ENCODE results near the gene SNX5. TPM values are rescaled to one million over a fixed set of nuclear protein-coding genes. Genes with fewer than 3 reads are reported as not detected.
A peak's percentile ranks its signal among the peaks of the same experiment; 100 is the strongest.

SNX5 gene
- total RNA-seq, 1 donor from 2014 or later: 82.5 TPM

DNA sequence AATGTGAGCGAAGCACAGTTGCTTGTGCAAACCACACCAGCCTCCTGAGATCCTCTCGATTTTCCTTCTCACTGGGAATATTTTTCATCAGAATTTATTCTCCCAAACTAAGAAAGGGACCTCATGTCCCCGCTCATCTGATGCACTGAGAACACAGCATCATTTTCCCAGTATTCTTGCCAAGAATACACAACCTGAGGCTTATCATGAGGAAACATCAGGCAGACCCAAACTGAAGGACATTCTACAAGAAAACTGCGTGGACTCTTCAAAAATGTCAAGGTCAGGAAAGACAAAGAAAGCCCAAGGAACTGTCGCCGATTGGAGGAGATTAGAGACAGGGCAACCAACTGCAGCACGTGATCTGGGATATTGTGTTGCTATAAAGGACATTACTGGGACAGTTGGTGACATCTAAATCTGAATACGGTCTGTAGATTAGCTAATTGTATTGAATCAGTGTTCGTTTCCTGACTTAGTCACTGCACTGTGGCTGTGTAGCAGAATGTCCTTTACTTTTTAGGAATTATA, 72.3 kb downstream of the SNX5 start:
- Mint-ChIP-seq H3K9me3 (ENCODE audit: low read depth) (peaks cover 10% of the 10 kb centered on the region), H3K36me3 (ENCODE audit: low read depth) (peaks cover 3% of the 10 kb centered on the region), H3K4me3 (ENCODE audit: unreplicated experiment) (peak overlapping the region; percentile 57), H3K27me3 (ENCODE audit: low read depth) (no peaks in the 10 kb centered on the region), H3K4me1 (ENCODE audit: low read depth) (peaks cover 42% of the 10 kb centered on the region), H3K27ac (ENCODE audit: unreplicated experiment) (peak overlapping the region; percentile 75)
- DNase-seq (ENCODE audit: low spot score): no peak
- TF ChIP-seq, protein P1, sequence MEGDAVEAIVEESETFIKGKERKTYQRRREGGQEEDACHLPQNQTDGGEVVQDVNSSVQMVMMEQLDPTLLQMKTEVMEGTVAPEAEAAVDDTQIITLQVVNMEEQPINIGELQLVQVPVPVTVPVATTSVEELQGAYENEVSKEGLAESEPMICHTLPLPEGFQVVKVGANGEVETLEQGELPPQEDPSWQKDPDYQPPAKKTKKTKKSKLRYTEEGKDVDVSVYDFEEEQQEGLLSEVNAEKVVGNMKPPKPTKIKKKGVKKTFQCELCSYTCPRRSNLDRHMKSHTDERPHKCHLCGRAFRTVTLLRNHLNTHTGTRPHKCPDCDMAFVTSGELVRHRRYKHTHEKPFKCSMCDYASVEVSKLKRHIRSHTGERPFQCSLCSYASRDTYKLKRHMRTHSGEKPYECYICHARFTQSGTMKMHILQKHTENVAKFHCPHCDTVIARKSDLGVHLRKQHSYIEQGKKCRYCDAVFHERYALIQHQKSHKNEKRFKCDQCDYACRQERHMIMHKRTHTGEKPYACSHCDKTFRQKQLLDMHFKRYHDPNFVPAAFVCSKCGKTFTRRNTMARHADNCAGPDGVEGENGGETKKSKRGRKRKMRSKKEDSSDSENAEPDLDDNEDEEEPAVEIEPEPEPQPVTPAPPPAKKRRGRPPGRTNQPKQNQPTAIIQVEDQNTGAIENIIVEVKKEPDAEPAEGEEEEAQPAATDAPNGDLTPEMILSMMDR (IDR thresholded peaks at IDR 0.05): no peak

- H3K36me3 Mint-ChIP-seq (ENCODE audit: low read depth): peaks cover 3% of the 10 kb centered on the region
- peaks cover 42% of the 10 kb centered on the region for H3K4me1 Mint-ChIP-seq (ENCODE audit: low read depth)
- H3K9me3 Mint-ChIP-seq (ENCODE audit: low read depth): peaks cover 10% of the 10 kb centered on the region
- no peaks in the 10 kb centered on the region for H3K27me3 Mint-ChIP-seq (ENCODE audit: low read depth)
- H3K4me3 Mint-ChIP-seq (ENCODE audit: unreplicated experiment): peak overlapping the region; percentile 57
- DNase-seq (ENCODE audit: low spot score): no peak
- H3K27ac Mint-ChIP-seq (ENCODE audit: unreplicated experiment): peak overlapping the region; percentile 75
- TF ChIP-seq, protein P1 (IDR thresholded peaks at IDR 0.05): no peak
Observed at GRCh38 chr20:17895641-17896171, 72.9 kb downstream of the SNX5 start.

DNA sequence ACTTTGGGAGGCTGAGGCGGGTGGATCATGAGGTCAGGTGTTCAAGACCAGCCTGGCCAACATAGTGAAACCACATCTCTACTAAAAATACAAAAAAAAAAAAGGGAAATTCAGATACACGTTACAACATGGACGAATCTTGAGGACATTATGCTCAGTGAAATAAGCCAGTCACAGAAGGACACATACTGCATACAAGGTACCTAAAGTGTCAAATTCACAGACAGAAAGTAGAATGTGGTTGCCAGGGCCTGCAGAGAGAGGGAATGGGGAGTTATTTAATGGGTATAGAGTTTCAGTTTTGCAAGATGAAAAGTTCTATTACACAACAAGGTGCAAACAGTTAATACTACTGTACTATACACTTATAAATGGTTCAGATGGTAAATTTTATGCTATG, 75.1 kb downstream of the SNX5 start:
- Mint-ChIP-seq H3K9me3 (ENCODE audit: low read depth) (peaks cover 21% of the 10 kb centered on the region), H3K4me3 (ENCODE audit: unreplicated experiment) (no peak overlapping the region), H3K27me3 (ENCODE audit: low read depth) (no peaks in the 10 kb centered on the region), H3K36me3 (ENCODE audit: low read depth) (peaks cover 14% of the 10 kb centered on the region), H3K27ac (ENCODE audit: unreplicated experiment) (no peak overlapping the region), H3K4me1 (ENCODE audit: low read depth) (peaks cover 39% of the 10 kb centered on the region)
- TF ChIP-seq, protein P1 (IDR thresholded peaks at IDR 0.05): no peak
- DNase-seq (ENCODE audit: low spot score): no peak

DNA sequence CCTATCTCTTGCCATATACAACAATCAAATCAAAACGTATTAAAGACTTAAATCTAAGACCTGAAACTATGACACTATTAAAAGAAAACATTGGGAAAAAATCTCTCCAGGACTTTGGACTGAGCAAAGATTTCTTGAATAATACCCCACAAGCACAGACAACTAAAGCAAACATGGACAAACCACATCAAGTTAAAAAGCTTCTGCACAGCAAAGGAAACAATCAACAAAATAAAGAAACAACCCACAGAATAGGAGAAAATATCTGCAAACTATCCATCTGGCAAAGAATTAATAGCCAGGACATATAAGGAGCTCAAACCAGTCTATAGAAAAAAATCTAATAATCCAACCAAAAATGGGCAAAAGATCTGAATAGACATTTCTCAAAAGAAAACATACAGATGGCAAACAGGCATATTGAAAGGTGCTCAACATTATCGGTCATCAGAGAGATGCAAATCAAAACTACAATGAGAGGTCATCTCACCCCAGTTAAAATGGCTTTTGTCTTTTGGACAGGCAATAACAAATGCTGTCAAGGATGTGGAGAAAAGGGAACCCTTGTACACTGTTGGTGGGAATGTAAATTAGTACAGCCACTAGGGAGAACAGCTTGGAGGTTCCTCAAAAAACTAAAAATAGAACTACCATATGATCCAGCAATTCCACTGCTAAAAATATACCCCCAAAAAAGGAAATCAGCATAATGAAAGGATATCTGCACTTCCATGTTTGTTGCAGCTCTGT, 76.2 kb downstream of the SNX5 start:
- Mint-ChIP-seq H3K27me3 (ENCODE audit: low read depth) (no peaks in the 10 kb centered on the region), H3K27ac (ENCODE audit: unreplicated experiment) (peak overlapping the region; percentile 19), H3K36me3 (ENCODE audit: low read depth) (peaks cover 15% of the 10 kb centered on the region), H3K4me1 (ENCODE audit: low read depth) (peaks cover 38% of the 10 kb centered on the region), H3K9me3 (ENCODE audit: low read depth) (peaks cover 27% of the 10 kb centered on the region), H3K4me3 (ENCODE audit: unreplicated experiment) (no peak overlapping the region)
- DNase-seq (ENCODE audit: low spot score): no peak
- TF ChIP-seq, protein P1 (IDR thresholded peaks at IDR 0.05): no peak

Other genes with a start within 250 kb of the SNX5 start
- gene MGME1, start 224 bp upstream of the SNX5 start, total RNA-seq: 13.6 to 21.3 TPM (median 15.1 TPM) in 3 replicates
- gene OVOL2, start 89.1 kb upstream of the SNX5 start, total RNA-seq: not detected in 3 replicates
- 13.6 to 14.5 TPM (median 14.1 TPM) in 3 replicates for gene KAT14, start 169.1 kb upstream of the SNX5 start, total RNA-seq
- 8.2 to 13.9 TPM (median 10.0 TPM) in 3 replicates for gene PET117, start 169.1 kb upstream of the SNX5 start, total RNA-seq

Measured in chondrocyte (in vitro differentiated cells).